GM10248 (cell line): ENCODE results near the gene SOCS1.

Source experiments
- CTCF ChIA-PET: fragments of 300-600 bp; sonication (Branson Sonifier 250); formaldehyde crosslinking; extraction: SDS; loops from one replicate; lab custom pipeline; 2021; ENCODE audit warnings: antibody characterized with exemption; lab: Yijun Ruan, JAX
- POLR2A ChIA-PET: fragments of 350-650 bp; sonication (Branson Sonifier 250); formaldehyde crosslinking; extraction: SDS; loops from one replicate; lab custom pipeline; 2020; ENCODE audit warnings: antibody characterized with exemption; lab: Yijun Ruan, JAX
- DNase-seq: peaks from one replicate; pipeline ENCODE4 v3.0.0; 2012; ENCODE audit errors: extremely low spot score
- TF ChIP-seq, protein P1 (sequence below): IDR thresholded peaks from 2 replicates; pipeline ENCODE4 v1.5.1; 2012; ENCODE audit warnings: mild to moderate bottlenecking, low read depth; ENCODE audit errors: extremely low read depth, missing control alignments, control extremely low read depth

The SOCS1 gene

DNA sequence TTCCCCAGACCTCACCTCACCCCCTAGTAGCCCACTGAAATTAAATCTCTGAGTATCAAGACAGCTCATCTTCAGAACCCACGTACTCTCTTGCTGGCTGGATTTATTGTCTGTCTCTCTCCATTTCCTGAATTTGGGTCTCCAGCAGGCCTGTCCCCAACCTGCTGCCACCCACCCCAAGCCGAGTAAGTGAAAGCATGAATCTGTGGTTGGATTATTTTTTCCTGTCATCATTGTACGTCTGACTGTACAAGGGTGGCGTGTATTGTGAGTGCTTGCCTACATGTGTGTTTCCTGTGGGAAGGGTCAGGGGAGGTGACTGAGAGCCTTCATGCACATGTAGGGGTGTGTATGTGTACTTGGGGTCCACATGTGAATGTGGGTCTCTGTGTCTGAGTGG is 7.7 kb upstream of the SOCS1 start:
- TF ChIP-seq, protein P1, sequence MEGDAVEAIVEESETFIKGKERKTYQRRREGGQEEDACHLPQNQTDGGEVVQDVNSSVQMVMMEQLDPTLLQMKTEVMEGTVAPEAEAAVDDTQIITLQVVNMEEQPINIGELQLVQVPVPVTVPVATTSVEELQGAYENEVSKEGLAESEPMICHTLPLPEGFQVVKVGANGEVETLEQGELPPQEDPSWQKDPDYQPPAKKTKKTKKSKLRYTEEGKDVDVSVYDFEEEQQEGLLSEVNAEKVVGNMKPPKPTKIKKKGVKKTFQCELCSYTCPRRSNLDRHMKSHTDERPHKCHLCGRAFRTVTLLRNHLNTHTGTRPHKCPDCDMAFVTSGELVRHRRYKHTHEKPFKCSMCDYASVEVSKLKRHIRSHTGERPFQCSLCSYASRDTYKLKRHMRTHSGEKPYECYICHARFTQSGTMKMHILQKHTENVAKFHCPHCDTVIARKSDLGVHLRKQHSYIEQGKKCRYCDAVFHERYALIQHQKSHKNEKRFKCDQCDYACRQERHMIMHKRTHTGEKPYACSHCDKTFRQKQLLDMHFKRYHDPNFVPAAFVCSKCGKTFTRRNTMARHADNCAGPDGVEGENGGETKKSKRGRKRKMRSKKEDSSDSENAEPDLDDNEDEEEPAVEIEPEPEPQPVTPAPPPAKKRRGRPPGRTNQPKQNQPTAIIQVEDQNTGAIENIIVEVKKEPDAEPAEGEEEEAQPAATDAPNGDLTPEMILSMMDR, result no peak
- POLR2A ChIA-PET, result interaction anchor here (2.4 kb wide), 1 partner anchor 8 kb away, joined by 7 read pairs; the partner anchor contains the start of gene SOCS1
- no peak for DNase-seq
- CTCF ChIA-PET, result interaction anchor here (0.7 to 1.5 kb wide), 5 partner anchors 8 to 299 kb away, joined by 3 to 4 read pairs (median 3); partner anchors contain the start of gene SOCS1

DNA sequence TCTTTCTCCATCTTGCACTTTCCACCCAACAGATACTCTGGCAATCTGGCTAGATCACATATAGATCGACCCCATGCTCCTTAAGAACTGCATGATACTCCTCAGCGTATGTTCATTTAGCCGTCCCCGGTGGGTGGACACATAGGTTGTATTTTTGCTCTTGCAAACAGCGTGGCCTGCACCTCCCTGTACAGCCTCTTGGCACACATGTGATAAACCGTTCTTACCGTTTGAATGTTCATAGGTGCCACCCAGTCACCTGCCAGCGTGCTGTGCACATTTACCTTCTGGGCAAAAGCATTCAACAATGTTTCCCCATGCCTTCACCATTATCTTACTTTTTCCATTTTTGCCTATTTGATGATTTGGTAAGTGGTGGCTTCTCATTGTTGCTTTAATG is 6.9 kb upstream of the SOCS1 start:
- POLR2A ChIA-PET, result interaction anchor here (2.4 kb wide), 1 partner anchor 7 kb away, joined by 7 read pairs; the partner anchor contains the start of gene SOCS1
- DNase-seq, result no peak
- TF ChIP-seq, protein P1, result no peak
- CTCF ChIA-PET, result interaction anchor here (0.7 to 9.7 kb wide), 4 partner anchors 10 to 299 kb away, joined by 3 to 182 read pairs (median 6); partner anchors contain the start of gene PRM3

DNA sequence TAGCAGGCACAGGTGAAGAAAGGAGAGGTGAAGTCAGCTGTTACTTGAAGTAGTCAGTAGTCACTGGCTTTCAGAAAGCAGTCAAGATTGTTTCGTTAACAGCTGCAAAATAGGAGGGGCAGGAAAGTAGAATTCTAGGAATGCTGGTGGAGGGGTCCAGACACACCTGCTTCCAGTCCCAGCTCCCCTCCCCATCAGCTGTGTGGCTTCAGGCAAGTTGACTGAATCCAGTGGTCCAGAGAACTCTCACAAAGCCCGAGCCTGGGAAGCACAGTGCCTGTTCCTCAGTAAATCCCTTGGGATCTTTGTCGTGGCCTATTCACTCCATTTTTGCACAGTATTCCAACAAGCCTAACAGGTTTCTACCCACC is 4.6 kb upstream of the SOCS1 start:
- DNase-seq, result no peak
- TF ChIP-seq, protein P1, result no peak
- POLR2A ChIA-PET, result no interaction called here
- CTCF ChIA-PET, result interaction anchor here (1.0 to 9.7 kb wide), 5 partner anchors 9 to 306 kb away, joined by 3 to 182 read pairs (median 5); partner anchors contain the start of gene TNP2

DNA sequence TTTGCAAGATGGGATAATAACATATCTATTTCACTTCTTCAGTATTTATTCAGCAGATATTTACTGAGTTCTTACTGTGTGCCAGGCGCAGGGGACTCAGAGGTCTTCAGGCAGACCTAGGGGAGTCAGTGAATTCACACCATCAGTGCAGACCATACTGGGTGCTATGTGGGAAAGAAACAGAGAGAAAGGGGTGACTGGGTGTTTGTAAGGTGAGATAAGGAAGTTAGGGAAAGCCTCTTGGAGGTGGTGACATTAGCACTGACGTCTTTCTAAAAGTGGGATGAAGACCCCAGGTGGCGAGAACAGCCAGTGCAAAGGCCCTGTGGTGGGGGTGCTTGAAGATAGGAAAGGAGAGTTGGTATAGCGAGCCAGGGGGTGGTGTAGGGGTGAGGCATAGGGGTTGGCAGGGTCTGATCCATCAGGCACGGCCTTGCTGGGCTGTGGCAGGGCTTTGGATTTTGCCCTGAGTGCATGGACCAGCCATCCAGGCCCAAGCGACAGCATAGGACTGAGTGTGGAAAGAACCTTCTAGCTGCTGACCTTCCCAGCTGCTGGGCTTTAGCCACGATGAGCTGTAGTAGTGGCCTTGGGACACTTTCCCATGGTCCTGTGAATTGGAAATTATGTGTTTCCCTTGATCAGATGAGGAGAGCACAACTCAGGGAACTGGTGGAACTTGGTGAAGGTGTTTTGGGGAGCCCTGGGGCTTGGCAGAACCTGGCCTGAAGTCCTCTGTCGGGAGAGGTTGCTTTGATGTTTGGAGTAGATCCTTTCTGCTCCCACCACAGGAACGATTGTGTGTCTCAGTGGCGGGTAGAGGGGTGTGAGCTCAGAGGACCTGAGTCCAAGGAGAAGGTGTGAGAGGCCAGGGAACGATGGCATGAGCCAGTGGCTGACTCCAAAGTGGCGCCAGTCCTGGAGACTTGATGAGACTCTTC is 3.9 kb upstream of the SOCS1 start:
- DNase-seq, result no peak
- POLR2A ChIA-PET, result no interaction called here
- CTCF ChIA-PET, result interaction anchor here (1.0 to 9.7 kb wide), 12 partner anchors 9 to 306 kb away, joined by 3 to 182 read pairs (median 4); partner anchors contain the start of gene TNP2
- TF ChIP-seq, protein P1, result no peak

- POLR2A ChIA-PET, result no interaction called here
- peak; percentile 84 for DNase-seq
Observed at GRCh38 chr16:11258553-11259492, 2.8 kb upstream of the SOCS1 start.

More at GRCh38 chr16:11258553-11259492, 2.8 kb upstream of the SOCS1 start:
- CTCF ChIA-PET, result interaction anchor here (1.0 to 9.7 kb wide), 15 partner anchors 10 to 300 kb away, joined by 3 to 182 read pairs (median 3); partner anchors contain the start of gene TNP2
- TF ChIP-seq, protein P1, result no peak
